ENCODE results near the gene NPPC. TPM values are rescaled to one million over a fixed set of nuclear protein-coding genes. Genes with fewer than 3 reads are reported as not detected.

NPPC gene
- total RNA-seq, 2 donors from 2014 or later: 0.82 to 1.1 TPM

GRCh38 chr2:231920795-231921194, 5.4 kb downstream of the NPPC start:
- Histone ChIP-seq H3K4me3 (no peak overlapping the region), H3K36me3 (no peaks in the 10 kb centered on the region), H3K27me3 (peaks cover 2 to 7% of the 10 kb centered on the region in 2 donors), H3K27ac (no peak overlapping the region), H3K9me3 (no peaks in the 10 kb centered on the region), H3K4me1 (peaks cover 0 to 17% of the 10 kb centered on the region in 2 donors)
- no peak for DNase-seq (ENCODE audit: low spot score)
- no peak for TF ChIP-seq CTCF (IDR thresholded peaks at IDR 0.05)

- Histone ChIP-seq H3K27me3 (peaks cover 0 to 7% of the 10 kb centered on the region in 2 donors), H3K4me1 (peaks cover 0 to 13% of the 10 kb centered on the region in 2 donors), H3K9me3 (no peaks in the 10 kb centered on the region), H3K36me3 (no peaks in the 10 kb centered on the region), H3K4me3 (no peak overlapping the region), H3K27ac (no peak overlapping the region)
- no peak for DNase-seq (ENCODE audit: low spot score)
- TF ChIP-seq CTCF (IDR thresholded peaks at IDR 0.05): no peak
These were observed 5.8 kb downstream of the NPPC start for GRCh38 chr2:231920366-231920765.

GRCh38 chr2:231919341-231920035, 6.7 kb downstream of the NPPC start:
- H3K27ac ChIP-seq: no peak overlapping the region
- peaks cover 0 to 8% of the 10 kb centered on the region in 2 donors for H3K4me1 ChIP-seq
- H3K27me3 ChIP-seq: peaks cover 0 to 1% of the 10 kb centered on the region in 2 donors
- no peaks in the 10 kb centered on the region for H3K36me3 ChIP-seq
- no peak for TF ChIP-seq CTCF (IDR thresholded peaks at IDR 0.05)
- no peaks in the 10 kb centered on the region for H3K9me3 ChIP-seq
- H3K4me3 ChIP-seq: no peak overlapping the region
- no peak for DNase-seq (ENCODE audit: low spot score)

DNA sequence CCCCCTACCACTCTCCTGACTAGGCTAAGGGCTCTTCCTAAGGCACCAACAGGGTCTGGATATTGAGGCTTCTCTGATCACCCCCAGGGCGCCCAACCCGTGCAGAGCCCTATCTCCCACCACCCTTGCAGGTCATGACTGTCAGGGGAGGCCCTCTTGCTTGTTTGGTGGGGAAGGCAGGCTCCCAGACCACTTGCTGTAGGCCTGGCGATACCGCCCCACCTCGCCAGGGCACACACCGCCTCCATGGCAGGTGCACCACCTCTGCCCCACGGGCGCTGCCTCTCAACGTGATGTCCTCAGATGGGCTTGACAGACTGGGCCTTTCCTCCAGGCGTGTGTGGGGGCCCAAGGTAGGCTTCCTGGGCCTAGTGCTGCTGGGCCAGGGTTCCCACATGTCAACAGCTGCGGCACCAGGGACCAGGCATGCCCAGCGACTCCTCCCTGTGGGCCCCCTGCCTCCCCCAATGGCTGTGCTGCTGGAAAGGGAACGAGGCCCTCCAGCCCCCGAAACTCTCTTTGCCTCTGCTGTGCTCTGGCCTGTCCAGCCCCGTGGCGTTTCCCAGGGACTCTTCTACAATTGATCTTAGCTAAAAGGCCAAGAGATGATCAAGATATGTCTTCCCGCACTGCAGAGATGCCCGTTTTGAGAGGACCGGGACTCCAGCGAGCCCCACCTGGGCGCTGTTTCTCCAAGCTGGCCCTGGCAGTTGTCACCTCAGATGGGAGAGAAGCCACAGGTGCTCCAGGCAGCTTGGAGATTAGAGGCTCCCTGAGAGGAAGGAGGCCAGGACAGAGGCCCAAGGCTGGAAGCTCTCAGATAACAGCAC, 7.5 kb downstream of the NPPC start:
- no peaks in the 10 kb centered on the region for H3K9me3 ChIP-seq
- no peak for DNase-seq (ENCODE audit: low spot score)
- TF ChIP-seq CTCF (IDR thresholded peaks at IDR 0.05): no peak
- peaks cover 0 to 8% of the 10 kb centered on the region in 2 donors for H3K4me1 ChIP-seq
- no peak overlapping the region for H3K4me3 ChIP-seq
- no peaks in the 10 kb centered on the region for H3K36me3 ChIP-seq
- H3K27me3 ChIP-seq: no peaks in the 10 kb centered on the region
- H3K27ac ChIP-seq: no peak overlapping the region

DNA sequence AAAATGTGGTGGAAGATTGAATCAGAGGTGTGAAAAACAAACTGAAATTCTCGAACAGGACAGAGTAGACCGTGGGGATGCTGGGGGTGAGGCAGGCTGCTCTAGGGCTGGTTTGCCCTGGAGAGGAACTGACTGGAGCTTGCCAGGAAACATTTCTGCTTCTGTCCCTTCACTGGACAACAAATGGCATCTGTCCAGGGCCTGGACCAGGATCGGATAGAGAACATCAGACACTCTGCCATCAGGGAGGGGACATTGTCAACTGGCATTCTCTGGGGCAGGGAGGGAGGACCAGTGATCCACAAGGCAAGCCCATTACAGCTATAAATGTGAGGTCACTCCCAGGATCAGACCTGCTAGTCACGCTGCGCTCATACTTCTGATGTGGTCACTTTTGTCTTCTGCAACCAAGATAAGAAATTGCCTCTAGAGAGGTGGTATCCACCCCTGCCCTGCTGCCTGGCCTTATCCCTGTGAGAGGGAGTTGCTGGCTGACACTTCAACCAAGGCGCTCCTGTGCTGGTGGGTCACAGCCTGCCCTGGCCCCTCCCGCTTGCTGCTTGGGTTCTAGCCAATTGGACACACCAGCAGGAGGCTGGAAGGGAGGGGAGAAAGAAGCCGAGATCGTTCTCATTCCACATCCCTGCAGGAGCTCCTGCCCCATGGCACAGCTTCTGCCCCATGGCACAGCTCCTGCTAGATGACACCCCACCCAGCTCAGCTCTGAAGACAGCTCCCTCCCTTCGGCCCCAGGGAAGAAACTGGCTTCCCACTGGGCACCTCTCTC, 8.7 kb downstream of the NPPC start:
- Histone ChIP-seq H3K9me3 (no peaks in the 10 kb centered on the region), H3K27ac (no peak overlapping the region), H3K36me3 (no peaks in the 10 kb centered on the region), H3K27me3 (no peaks in the 10 kb centered on the region), H3K4me3 (no peak overlapping the region), H3K4me1 (peaks cover 0 to 8% of the 10 kb centered on the region in 2 donors)
- DNase-seq (ENCODE audit: low spot score): no peak
- no peak for TF ChIP-seq CTCF (IDR thresholded peaks at IDR 0.05)

Measured in right atrium auricular region (tissue), 2 donors.